Head of caudate nucleus (tissue), 42 donors: ENCODE results near the gene A4GALT.
"Not testable (repeated sequence)": the region's sequence is repeated elsewhere in the genome, so short reads cannot be mapped to it uniquely, and the experiment has no call there.

Experiments
- DNase-seq, 42 donors: peaks; one replicate each; pipeline versions ENCODE4 v3.0.0 to v3.0.0-alpha.2; 2020 to 2021; ENCODE audit warnings: mixed read lengths in 7 of 42
- intact Hi-C: fragments of 100-400 bp; cut with DNase I; formaldehyde crosslinking; loops from one replicate; pipeline ENCODE4 v1.15.0; 2022

Gene A4GALT

DNA sequence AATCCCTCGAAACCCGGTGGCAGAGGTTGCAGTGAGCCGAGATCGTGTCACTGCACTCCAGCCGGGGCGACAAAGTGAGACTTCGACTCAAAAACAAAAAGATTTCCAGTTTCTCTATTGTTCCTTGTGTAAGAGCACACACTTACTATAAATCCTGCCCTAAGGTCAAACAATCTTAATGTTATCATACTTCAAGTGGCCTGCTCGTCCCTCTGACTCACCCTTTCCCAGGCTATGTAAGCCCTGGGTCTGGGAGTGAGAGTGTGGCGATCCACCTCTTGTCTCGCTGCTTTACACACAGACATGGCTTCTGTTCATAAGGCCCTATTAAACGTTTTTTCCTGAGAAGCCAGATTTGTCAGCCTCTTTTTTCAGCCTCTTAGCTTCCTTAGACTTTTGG, 24.4 kb upstream of the A4GALT start:
- intact Hi-C loops, result no loop called here
- no peak for DNase-seq

DNA sequence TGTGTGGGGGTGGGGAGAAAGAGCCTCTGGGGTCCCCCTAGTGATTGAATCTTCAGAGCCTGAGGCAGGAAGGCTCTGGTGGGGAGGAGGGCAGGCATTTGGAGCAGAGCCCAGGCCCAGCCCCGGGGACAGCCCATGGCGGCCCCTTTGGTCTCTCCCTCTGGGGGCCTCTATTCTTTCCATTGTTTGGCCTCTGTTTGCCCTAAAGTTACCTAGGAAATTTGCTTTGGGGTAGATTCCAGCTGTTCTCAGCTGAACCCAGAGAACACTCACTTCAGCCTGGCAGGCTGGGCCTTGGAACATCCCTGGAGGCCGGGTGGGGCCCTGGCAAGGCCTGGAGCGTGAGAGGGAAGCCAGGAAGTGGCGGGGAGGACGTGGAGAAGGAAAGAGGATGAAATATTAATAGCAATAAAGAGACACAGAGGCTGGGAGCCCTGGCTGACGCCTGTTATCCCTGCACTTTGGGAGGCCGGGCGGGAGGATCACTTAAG, 22.9 kb upstream of the A4GALT start:
- DNase-seq, result no peak
- intact Hi-C loops, result no loop called here

DNA sequence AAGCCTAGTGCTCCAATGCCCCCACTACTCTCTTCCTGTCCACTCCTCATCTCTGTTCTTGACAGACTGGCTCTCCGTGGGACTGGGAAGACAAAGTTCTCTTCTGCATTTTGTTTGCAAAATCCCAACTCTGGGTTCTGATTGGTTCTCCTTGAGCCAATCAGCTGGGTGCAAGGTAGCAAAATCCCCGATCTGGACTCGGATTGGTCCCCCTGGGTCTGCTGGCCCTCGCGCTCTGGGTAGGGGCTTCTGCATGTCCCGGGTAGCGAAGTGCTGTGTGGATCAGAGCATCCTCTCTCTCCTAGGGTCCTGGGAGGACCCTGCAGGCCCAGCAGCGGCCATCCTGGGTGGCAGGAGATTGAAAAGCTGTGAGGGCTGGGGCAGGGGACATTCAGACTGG, 22.3 kb upstream of the A4GALT start:
- intact Hi-C loops, result no loop called here

DNA sequence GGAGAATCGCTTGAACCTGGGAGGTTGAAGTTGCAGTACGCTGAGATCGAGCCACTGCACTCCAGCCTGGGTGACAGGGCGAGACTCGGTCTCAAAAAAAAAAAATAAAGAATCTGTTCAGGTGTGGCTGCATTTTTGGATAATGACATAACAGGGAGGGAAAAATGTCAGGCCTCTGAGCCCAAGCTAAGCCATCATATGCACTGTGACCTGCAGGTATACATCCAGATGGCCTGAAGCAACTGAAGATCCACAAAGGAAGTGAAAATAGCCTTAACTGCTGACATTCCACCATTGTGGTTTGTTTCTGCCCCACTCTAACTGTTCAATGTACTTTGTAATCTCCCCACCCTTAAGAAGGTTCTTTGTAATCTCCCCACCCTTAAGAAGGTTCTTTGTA, 19.6 kb upstream of the A4GALT start:
- intact Hi-C loops, DNase-seq: not testable (repeated sequence)

More for the DNA sequence above, 22.3 kb upstream of the A4GALT start:
- no peak for DNase-seq

DNA sequence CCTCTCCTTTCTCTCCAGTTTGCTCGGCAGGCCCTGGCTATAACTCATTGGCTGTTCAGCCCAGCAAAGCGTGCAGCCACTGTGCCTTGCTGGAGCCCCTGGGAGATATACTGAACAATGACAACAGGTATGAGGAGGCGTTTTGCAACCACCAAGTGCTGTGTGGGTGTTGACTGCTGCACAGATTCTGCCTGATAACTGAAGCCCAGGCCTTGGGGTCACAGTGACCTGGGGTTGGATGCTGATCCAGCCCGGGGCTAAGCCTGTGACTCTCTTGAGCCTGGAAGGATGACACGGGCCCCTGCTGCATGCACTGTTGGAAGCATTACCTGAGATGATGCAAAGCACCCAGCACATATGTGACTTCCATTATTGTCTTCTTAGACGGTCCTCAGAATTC, 13.7 kb upstream of the A4GALT start:
- intact Hi-C loops, result no loop called here
- no peak for DNase-seq

DNA sequence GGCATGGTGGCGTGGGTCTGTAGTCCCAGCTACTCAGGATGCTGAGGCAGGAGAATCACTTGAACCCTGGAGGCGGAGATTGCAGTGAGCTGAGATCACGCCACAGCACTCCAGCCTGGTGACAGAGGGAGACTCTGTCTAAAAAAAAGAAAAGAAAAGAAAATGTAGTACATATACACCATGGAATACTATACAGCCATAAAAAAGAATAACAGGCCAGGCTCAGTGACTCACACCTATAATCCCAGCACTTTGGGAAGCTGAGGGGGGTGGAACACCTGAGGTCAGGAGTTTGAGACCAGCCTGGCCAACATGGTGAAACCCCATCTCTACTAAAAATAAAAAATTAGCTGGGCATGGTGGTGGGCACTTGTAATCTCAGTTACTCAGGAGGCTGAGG, 12.7 kb upstream of the A4GALT start:
- intact Hi-C loops, DNase-seq: not testable (repeated sequence)

DNA sequence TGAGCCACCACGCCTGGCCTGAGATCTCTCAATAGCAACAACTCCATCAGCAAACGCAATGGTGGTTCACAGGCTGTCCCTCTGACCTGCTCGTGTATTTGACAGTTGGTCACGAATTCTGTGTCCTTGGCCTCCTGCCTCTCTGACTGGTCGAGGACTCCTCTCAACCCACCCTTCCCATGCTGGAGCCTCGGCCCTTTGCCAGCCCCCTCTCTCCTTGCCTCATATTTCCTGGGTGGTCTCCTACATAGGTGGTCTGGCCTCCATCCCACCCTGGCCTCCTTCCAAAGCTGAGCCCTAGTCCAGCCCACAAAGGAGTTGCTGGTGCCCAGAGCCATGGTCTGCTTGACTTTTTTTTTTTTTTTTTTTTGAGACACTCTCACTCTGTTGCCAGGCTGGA, 11.4 kb upstream of the A4GALT start:
- intact Hi-C loops, result no loop called here
- no peak for DNase-seq

DNA sequence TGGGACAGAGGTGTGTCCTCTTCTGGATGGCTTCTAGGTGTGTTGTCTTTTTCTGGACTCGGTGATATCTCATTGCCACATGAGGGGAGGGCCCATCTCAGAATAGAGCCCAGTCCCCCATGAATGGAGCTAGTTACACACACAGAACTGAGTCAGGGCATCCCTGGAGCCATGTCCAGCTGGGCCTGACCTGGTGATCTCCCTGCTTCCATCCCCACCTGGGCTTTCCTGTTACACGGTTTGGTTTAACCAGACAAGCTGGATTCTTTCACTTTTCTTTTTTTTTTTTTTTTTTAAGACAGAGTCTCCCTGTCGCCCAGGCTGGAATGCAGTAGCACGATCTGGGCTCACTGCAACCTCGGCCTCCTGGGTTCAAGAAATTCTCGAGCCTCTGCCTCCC, 6.1 kb upstream of the A4GALT start:
- intact Hi-C loops, result no loop called here
- no peak for DNase-seq

DNA sequence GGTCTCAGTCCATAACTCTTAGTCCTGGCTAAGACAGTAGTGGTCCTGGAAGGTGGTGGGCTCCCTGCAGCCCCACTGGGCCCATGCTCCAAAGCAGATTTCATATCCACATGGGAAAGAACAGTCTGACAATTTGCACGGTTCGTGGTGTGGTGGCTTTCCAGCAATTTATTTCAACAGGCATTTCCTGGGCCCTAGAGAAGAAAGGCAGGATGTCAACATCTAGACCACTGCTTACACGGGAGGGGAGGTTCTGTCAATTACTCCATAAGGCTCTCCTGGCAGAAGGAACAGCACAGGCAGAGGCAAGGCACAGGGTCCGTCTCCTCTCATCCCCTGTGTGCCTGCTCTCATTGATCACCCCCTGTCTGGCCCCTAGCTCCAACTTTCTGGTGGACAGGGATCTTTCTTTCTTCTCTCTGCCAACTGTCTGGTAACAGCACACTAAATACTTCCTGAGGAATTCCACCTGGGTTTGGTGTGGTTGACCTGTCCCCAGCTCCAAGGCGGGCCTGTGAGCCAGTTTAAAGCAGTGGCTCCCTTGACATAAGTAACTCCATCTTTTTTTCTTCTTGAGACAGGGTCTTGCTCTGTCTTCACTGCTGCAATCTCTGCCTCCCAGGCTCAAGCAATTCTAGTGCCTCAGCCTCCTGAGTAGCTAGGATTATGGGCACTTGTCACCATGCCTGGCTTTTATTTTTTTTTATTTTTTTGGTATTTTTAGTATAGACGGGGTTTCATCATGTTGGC, 5.1 kb upstream of the A4GALT start:
- no peak for DNase-seq
- intact Hi-C loops, result no loop called here

DNA sequence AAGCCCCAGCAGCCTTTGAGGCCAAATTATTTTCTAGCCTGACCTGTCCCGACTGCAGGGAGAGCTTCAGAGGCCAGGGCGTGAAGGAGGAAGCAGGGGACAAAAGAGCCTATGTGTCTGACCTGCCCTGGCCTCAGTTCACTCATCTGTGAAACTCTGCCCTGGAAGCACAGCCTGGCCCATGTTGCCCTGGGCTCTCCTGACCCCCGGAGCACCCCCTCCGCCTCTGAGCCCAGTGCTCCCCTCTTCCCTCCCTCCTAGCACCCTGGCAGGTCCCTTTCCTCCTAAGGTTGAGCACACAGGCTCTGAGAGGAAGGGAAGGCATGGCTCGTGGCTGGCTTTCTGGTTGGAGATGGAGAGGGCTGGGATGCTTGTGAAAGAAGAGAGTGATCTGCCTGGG, 3.4 kb upstream of the A4GALT start:
- no peak for DNase-seq

DNA sequence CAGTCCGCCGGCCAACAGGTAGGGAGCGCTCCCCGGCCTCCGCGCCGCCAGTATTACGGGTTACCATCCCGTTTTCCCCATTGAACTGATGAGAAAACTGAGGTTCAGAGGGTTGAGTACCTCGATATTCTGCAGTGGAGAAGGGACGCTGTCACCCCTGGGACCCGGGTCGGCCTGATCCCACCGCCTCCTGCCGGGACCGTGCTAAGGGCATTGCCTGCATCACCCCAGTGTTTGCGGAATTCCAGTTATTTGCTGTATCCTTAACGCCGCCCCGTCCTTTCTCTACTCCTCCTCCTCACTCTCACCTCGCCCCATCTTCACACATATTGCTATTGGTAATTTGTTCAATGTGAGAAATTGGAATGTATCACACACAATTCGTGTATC, 370 bp upstream of the A4GALT start:
- intact Hi-C loops, result no loop called here

More for the DNA sequence above, 3.4 kb upstream of the A4GALT start:
- intact Hi-C loops, result no loop called here

DNA sequence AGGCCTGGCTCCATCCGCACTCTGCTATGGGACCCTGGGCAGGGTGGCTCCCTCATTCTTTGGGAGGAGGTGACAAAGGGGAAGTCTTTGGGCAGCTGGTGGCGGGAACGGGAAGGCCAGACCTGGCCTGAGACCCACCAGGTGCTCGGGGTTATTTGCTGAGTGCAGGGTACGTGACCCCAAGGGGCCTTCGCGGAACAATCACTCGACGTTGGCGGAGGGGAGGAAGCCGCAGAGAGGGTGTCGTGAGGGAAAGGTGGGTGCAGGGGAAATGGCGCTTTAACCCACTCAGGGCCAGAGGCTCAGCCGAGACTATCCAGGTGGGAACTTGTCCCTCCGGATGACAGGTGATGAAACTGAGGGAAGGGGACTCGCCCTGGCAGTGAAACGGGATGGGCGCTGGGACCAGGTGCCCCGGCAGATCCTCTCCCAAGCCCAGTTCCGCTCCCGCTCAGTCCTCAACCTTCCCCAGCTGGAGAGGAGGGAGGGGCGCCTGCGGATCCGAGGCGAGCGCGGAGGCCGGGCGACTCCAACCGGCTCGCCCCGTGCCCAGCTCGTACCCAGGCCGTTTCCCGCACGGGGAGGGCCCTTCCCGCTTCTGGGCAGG, 911 bp downstream of the A4GALT start:
- no peak for DNase-seq
- intact Hi-C loops, result no loop called here

More for the DNA sequence above, 370 bp upstream of the A4GALT start:
- no peak for DNase-seq

DNA sequence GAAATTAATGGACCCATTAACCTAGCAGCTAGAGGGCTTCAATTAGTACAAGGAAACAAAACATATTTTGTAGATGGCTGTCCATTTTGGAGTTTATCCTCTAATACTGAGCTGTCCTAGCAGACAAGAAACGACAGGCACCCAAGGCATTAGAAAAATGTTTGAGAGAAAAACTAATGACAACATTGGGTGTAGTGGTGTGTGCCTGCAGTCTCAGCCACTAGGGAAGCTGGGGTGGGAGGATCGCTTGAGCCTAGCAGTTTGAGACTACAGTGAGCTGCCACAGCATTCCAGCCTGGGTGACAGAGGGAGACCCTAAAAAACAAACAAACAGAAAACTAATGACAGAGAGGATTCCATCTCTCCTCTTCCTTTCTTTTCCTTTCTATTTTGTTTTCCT, 1.5 kb downstream of the A4GALT start:
- intact Hi-C loops, result no loop called here
- no peak for DNase-seq

DNA sequence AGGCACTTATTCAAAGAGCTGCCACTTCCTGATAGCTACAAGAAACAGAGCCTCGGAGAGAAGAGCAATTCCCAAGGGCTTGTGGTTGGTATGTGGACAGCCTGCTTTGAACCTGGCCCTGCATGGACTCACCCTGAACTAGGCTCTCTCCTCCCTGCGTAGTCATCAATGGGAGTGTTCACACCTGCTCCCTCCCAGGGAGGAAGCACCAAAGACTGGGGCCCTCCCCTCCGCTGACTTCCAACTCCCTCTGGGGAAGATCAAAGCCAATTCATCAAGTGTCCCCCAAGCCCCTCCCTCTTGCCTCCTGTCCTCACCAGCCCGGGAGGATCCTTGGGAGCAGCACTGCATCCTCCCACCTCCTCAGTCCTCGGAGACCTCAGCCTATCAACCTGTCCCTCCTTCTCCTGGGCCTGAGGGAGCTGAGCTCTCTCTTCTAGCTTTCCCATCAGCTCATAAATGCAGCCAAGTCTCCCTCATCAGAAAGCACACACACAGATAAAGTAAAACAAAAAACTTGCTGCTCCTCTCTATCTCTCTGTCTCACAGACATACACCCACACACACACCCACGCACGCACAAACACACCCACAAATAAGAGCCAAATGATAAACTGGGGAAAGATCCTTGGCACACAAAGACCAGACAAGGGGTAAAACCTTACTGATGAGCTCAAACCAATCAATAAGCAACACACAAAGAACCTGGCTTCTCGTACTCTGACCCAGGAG, 3.3 kb downstream of the A4GALT start:
- no peak for DNase-seq
- intact Hi-C loops, result no loop called here

DNA sequence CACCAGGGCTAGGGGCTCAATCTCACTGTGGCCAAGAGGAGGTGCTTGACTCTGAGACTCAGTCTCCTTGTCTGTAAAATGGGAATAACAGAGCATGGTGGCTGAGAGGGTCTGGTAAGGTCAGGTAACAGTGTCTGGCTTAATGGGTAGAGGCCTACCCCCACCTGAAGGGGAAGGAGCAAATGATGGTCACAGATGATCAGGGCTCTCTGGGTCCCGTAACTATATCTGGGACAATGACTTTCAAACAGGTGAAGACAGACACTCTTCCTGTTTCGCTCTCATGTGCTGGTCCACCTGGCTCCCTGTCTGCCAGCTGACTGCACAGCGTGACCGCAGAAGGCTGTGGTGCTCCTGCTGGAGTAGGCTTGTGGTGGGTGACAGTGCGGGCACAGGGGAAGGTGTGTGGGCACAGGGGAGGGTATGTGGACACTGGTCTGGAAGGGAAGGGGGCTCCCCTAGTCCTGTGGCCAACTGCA, 4.0 kb downstream of the A4GALT start:
- DNase-seq, result no peak
- intact Hi-C loops, result no loop called here

DNA sequence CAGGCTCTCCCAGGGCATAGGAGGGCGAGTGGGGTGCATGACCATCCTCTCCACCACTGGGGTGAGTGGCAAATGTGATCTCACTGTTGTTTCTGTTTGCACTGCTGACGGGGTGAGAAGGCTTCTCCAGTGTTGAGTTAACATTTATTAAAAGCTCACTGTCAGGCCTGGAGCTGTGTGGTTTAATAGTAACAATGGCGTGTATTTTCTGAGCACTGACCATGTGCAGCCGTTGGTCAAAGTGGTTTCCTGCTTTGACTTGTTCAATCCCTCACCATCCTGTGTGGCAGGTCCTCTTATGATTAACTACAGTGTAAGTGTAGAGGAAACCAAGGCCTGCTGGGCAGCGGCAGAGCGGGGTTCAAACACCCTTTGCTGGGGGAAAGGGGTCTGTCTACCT, 4.4 kb downstream of the A4GALT start:
- no peak for DNase-seq
- intact Hi-C loops, result no loop called here

DNA sequence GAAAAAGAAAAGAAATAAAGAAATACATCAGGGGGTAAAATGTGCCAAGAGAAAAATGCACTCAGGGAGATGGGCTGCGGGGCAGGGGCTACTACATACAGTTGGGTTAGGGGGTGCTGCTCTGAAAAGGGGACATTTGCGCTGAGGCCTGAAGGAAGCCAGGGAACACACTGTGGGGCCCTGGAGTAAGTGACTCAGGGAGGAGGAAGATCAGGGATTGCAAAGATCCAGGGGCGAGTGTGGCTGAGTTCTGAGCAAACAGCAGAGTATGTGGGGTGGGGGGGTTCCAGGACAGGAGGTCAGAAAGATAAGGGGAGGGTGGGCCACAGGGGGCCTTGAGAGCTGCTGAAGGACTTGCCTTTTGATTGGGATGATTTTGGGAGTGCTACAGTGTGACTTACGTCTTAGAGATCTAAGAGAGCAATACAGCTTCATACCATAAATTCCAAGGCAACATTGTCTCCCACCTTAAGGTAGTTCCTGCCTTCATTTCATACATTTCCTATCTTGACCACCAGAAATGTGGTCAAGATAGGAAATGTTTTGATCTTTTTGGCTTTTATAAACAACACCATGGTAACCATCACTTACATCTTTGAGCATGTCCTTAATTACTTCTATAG, 5.8 kb downstream of the A4GALT start:
- intact Hi-C loops, result no loop called here
- DNase-seq, result no peak

DNA sequence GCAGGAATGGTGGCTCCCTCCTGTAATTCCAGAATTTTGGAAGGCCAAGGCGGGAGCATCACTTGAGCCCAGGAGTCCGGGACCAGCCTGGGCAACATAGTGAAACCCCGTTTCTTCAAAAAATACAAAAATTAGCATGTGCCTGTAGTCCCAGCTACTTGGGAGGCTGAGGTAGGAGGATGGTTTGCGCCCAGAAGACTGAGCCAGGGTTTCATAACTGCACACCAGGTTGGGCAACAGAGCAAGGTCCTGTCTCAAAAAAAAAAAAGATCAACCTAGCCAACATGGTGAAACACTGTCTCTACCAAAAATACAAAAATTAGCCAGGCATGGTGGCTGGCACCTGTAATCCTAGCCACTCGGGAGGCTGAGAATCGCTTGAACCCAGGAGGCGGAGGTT, 6.4 kb downstream of the A4GALT start:
- DNase-seq, result no peak
- intact Hi-C loops, result no loop called here

DNA sequence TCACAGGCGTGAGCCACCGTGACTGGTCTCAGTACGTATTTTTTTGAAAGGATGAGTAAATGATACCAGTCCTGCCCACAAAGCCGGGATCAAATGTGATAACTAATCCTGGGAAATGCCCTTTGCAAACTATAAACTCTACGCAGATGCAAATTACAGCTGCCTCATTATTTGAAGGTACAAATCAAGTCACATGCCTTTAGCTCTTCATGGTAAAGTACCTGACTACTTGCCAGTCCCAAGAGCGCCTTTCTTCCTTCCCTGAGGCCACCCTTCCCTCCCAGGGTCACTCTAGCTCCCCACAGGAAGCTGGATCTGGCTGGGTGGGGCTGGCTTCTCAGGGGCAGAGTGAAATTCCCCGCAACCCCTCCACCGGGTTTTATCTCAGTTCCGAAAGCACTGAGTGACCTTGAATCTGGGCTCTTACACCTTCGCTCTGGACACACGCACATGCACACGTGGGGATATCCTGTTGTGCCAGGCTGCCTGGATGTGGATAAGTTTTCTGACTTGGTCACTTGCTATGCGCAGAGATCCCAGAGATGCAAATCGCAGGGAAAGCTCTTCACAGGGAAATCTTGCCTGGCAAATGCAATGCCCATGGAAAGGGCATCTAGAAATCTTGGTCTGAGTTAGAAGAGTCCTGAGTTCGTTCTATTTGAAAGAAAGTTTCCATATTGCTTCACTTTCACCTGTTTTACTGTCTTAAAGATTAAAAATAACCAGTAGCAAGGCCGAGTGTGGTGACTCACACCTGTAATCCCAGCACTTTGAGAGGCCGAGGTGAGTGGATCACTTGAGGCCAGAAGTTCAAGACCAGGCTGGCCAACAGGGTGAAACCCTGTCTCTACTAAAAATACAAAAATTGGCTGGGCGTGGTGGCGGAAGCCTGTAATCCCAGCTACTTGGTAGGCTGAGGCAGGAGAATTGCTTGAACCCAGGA, 8.5 kb downstream of the A4GALT start:
- intact Hi-C loops, result no loop called here
- no peak for DNase-seq
